IgD-negative memory B cell (primary cell): ENCODE results near the gene UBE3A. TPM values are rescaled to one million over a fixed set of nuclear protein-coding genes. Genes with fewer than 3 reads are reported as not detected.

Experiments
- H3K27ac Mint-ChIP-seq, 3 donors: one replicate each; pipeline ENCODE4 v1.8.0; 2020 to 2022; ENCODE audit warnings: mild to moderate bottlenecking in 3 of 3, mixed read lengths in 3 of 3, moderate library complexity in 1 of 3
- H3K27me3 Mint-ChIP-seq: one replicate; pipeline ENCODE4 v1.8.0; 2021; ENCODE audit warnings: mixed read lengths
- H3K36me3 Mint-ChIP-seq: one replicate; pipeline ENCODE4 v1.8.0; 2020; ENCODE audit warnings: mild to moderate bottlenecking, mixed read lengths
- H3K4me1 Mint-ChIP-seq, 3 donors: one replicate each; pipeline ENCODE4 v1.8.0; 2020 to 2022; ENCODE audit warnings: mixed read lengths in 3 of 3, mild to moderate bottlenecking in 1 of 3
- H3K4me3 Mint-ChIP-seq, 4 donors: one replicate each; pipeline ENCODE4 v1.8.0; 2020 to 2022; ENCODE audit warnings: mild to moderate bottlenecking in 4 of 4, mixed read lengths in 4 of 4, moderate library complexity in 3 of 4
- H3K9me3 Mint-ChIP-seq, 3 donors: one replicate each; pipeline ENCODE4 v1.8.0; 2020 to 2021; ENCODE audit warnings: mixed read lengths in 3 of 3, mild to moderate bottlenecking in 1 of 3
- polyA plus RNA-seq: library from polyadenylated mRNA; unstranded; fragments of 300-500 nt; fragmentation: Illumina TruSeq; gene quantifications from one replicate; pipeline ENCODE4 v1.2.3, GENCODE V29; 2021

The UBE3A gene
- 102 TPM for polyA plus RNA-seq

DNA sequence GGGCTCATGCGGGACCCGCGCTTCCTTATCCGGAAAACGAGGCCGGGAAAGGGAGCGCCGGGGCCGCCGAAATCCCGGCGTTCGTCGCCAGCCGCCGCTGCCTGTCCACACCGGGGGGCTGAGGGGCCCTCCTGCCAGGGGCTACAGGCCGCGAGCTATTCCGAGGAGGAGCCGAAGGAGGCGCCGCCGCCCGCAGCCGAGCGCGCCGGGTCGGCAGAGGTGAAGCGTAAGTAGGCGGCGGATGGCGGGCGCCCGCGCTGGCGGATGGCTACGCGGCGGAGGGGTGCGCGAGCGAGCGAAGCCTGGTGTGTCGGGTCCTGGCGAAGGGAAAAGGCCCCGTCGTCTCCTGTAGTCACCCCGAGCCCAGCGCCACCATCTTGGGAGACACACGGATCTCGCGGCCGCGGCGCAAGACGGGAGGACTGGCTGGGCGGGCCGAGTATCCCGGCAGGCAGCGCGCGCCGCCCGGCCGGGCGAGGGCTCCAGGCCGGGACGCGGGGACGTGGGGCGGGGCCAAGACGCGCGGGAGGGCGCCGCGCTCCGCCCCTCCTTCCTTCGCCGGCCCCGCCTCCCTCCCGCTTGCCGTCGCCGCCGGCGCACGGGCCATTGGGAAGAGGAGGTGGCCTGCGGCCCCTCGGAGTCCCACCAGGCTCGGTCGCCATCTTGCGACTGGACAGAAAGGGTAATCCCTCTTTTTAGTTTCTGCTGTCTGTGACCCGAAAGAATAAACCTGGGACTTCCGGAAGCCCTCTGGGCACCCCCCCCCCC lies at the start of gene UBE3A:
UBE3A (minus strand) TSS at position 424 of the 768 bp plus-strand sequence. CDS start 29,917 bp downstream, outside the sequence.
- peak within 1 kb of the TSS; percentile 40 to 86 (median 80) for H3K27ac Mint-ChIP-seq
- H3K4me3 Mint-ChIP-seq, result peak within 1 kb of the TSS; percentile 77 to 97 (median 91)
- peaks cover 0 to 1% (median 0%) of the 10 kb centered on the region in 3 donors for H3K9me3 Mint-ChIP-seq
- peaks cover 22 to 29% (median 27%) of the 10 kb centered on the region in 3 donors for H3K4me1 Mint-ChIP-seq
- no peaks in the 10 kb centered on the region for H3K27me3 Mint-ChIP-seq
- no peaks in the 10 kb centered on the region for H3K36me3 Mint-ChIP-seq

DNA sequence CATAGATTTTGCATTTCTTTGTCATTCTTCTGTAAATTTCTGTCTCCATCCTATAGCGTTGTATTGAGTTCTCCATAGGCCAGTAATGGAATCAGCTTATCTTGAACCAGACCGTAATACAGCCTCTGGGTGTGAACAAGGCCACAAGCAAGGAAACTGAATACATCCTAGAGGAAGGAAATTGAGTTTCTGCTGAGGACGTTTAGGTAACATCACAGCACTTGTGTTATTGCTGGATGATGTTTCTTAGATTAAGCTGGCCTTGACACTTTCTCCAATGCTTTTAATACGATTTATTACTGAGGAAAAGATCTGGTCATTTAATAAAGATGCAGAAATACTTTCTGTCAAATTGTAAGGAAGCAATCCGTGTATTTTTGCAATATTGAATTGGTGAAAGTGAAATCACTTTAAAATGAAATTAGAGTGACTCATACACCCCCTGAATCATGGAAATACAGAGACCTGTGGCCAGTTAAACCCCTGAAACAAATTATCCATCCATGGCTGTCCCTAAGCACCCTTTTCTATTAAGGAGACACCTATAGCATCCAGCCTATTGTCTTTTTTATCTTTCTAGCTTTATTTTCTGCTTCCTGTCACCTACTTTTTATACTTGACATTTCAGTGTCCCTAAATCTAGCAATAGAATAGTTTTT lies 48.5 kb upstream of the UBE3A start:
- Mint-ChIP-seq H3K9me3 (peaks cover 5 to 13% (median 6%) of the 10 kb centered on the region in 3 donors), H3K4me1 (no peaks in the 10 kb centered on the region), H3K27me3 (no peaks in the 10 kb centered on the region), H3K36me3 (peaks cover 4% of the 10 kb centered on the region), H3K4me3 (no peak overlapping the region), H3K27ac (no peak overlapping the region)

DNA sequence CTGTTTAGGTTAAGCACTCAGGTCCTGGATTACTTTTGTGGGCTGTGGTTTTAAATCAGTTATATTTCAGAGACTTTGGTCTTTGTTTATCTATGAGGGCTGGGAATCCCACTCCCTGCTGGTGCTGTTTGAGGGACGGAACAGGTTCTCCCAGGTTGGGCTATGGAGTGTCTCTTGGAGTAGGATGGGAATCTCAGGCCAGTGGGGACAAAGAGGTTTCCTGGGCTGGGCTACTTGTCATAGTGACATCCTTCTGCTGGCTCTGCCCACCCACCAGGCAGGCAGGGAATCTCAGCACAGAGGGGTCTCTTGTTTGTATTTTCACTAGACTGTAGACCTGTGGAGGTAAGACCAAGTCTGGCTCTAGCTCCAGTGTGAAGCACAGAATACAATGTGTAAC lies 47.2 kb upstream of the UBE3A start:
- Mint-ChIP-seq H3K4me3 (no peak overlapping the region), H3K36me3 (peaks cover 4% of the 10 kb centered on the region), H3K27me3 (no peaks in the 10 kb centered on the region), H3K27ac (no peak overlapping the region), H3K9me3 (peaks cover 2 to 13% (median 6%) of the 10 kb centered on the region in 3 donors), H3K4me1 (no peaks in the 10 kb centered on the region)

DNA sequence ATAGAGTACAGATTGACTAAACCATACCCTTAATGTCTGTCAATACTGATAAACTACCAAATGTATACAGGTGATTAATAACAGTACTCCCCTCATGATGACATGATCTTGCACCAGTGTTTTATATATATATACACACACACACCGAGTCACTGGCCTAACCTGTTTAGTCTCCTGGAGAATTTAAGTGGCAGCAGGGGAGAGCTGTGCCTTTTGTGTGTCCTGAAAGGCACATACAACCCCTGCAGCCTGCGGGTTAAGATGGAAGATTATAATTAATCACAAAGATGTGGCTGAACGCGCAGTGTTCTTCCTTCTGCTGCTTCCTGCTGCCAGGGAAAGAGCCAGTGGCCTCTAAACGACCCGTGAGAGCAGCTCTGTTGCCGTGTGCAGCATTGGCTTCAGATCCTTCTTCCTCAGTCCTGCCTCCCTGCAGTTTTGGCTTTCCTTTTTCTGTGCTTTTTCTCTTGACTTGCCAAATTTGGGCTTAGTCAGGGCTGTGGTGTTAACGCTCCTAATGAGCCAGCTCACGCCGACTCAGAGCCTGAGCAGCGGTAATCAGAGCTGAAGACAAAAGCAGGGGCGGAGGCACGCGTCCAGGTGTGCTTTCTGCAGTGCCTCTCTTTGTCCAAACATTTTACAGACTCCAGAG lies 42.5 kb upstream of the UBE3A start:
- Mint-ChIP-seq H3K27me3 (peaks cover 1% of the 10 kb centered on the region), H3K36me3 (peaks cover 2% of the 10 kb centered on the region), H3K27ac (no peak overlapping the region), H3K9me3 (peaks cover 0 to 5% (median 2%) of the 10 kb centered on the region in 3 donors), H3K4me1 (no peaks in the 10 kb centered on the region), H3K4me3 (no peak overlapping the region)

DNA sequence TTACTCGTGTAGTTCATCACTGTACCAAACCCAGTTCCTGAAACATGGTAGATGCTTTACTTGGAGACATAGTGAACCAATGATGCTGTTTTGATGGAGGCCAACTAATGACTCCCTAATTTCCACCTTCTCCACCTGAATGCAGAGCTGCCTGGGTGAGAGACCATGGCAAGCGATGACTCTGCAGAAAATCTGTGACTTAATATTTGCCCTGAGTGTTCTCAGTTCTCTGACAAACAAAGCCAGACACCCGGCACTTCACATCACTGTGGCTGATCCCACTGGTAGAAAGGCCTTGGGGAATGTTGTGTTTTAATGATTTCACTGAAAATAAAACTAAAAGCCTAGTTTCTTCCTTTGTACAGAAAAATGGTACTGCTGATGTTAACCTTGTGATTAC lies 39.5 kb upstream of the UBE3A start:
- peaks cover 0 to 7% (median 2%) of the 10 kb centered on the region in 3 donors for H3K9me3 Mint-ChIP-seq
- H3K4me3 Mint-ChIP-seq, result no peak overlapping the region
- H3K36me3 Mint-ChIP-seq, result peaks cover 3% of the 10 kb centered on the region
- peaks cover 0 to 3% (median 0%) of the 10 kb centered on the region in 3 donors for H3K4me1 Mint-ChIP-seq
- peaks cover 1% of the 10 kb centered on the region for H3K27me3 Mint-ChIP-seq
- no peak overlapping the region for H3K27ac Mint-ChIP-seq

DNA sequence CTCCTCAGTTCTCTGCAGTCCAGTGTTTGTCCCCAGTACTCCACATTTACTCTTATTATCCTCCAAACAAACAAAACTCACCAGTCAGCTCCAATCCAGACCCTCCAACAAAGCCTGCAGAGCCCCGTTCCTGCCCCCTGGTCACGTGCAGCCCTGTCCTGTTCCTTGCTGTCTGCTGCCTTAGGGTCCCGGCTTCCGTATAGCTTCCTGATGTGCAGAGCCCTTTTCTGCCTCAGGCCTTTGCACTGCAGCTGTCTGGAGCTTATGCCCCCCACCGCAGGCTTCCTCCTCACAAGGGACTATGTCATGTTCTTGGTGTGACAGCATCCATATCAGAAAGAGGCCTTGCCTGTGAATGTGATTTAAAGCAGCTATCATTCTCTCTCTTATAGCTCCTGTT lies 39.0 kb upstream of the UBE3A start:
- Mint-ChIP-seq H3K4me1 (peaks cover 0 to 3% (median 0%) of the 10 kb centered on the region in 3 donors), H3K36me3 (peaks cover 7% of the 10 kb centered on the region), H3K4me3 (no peak overlapping the region), H3K9me3 (peaks cover 0 to 12% (median 7%) of the 10 kb centered on the region in 3 donors), H3K27me3 (peaks cover 1% of the 10 kb centered on the region), H3K27ac (peak overlapping the region in 1 of 3 donors; percentile 24)

DNA sequence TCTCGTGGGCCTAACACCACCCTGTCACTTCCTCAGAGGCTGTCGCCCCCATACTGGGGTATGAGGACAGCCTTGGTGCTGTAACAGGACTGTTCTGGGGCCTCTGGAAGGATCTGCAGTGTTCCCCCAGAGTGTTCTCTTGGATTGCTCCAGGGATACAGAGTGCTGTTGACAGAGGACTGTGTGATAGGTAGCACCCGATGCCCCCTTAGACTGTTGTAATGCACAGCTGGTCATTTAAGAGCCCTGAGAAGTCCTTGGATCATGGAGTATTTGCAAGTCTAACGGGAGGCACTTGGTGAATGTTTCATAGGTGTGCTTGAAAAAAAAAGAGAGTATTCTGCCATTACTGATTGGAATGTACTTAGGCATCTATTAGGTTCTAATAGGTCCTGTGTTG lies 35.4 kb upstream of the UBE3A start:
- H3K27ac Mint-ChIP-seq, result no peak overlapping the region
- H3K36me3 Mint-ChIP-seq, result peaks cover 5% of the 10 kb centered on the region
- peaks cover 2 to 21% (median 5%) of the 10 kb centered on the region in 3 donors for H3K9me3 Mint-ChIP-seq
- no peaks in the 10 kb centered on the region for H3K27me3 Mint-ChIP-seq
- H3K4me1 Mint-ChIP-seq, result peaks cover 0 to 3% (median 0%) of the 10 kb centered on the region in 3 donors
- no peak overlapping the region for H3K4me3 Mint-ChIP-seq

DNA sequence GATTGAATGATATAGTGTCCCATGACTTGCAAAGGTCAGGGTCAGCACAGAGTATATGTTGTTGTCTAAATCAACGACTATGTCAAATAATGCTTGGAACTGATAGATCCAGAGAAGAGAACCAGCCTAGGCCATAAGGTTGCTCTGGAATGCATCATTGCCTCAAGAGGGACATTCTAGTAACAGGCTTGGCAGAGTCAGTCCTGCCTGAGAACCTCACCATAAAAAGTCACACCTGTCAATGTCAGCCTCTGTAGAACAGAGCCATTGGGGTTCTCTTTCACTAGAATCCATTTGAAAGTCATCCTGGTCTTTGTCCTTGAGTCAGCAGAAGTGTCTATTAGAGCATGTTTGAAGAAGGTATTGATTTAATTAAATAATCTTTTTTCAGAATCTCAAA lies 31.4 kb upstream of the UBE3A start:
- no peak overlapping the region for H3K4me3 Mint-ChIP-seq
- H3K9me3 Mint-ChIP-seq, result peaks cover 2 to 21% (median 9%) of the 10 kb centered on the region in 3 donors
- peaks cover 7% of the 10 kb centered on the region for H3K36me3 Mint-ChIP-seq
- no peaks in the 10 kb centered on the region for H3K27me3 Mint-ChIP-seq
- peaks cover 0 to 3% (median 0%) of the 10 kb centered on the region in 3 donors for H3K4me1 Mint-ChIP-seq
- no peak overlapping the region for H3K27ac Mint-ChIP-seq

DNA sequence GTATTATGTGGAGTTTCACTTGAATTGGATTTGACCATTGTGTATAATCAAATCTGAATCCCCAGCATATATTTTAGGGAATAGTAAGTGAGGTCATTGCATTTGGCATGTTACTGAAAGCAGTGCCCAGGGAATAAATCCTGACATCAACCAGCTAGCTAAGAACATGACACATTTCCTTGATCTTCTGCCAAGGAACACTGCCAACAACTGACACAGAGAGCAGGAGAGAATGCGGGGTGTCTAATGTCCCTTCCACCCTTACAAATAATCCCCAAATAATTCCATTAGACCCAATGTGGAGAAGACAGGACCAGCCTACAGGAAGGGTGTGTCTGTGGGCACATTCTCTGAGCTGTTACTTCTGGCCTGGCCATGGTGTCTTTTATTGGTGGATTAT lies 30.6 kb upstream of the UBE3A start:
- H3K27ac Mint-ChIP-seq, result no peak overlapping the region
- peaks cover 2 to 21% (median 9%) of the 10 kb centered on the region in 3 donors for H3K9me3 Mint-ChIP-seq
- peaks cover 7% of the 10 kb centered on the region for H3K36me3 Mint-ChIP-seq
- H3K4me1 Mint-ChIP-seq, result peaks cover 0 to 3% (median 0%) of the 10 kb centered on the region in 3 donors
- H3K4me3 Mint-ChIP-seq, result no peak overlapping the region
- H3K27me3 Mint-ChIP-seq, result no peaks in the 10 kb centered on the region

DNA sequence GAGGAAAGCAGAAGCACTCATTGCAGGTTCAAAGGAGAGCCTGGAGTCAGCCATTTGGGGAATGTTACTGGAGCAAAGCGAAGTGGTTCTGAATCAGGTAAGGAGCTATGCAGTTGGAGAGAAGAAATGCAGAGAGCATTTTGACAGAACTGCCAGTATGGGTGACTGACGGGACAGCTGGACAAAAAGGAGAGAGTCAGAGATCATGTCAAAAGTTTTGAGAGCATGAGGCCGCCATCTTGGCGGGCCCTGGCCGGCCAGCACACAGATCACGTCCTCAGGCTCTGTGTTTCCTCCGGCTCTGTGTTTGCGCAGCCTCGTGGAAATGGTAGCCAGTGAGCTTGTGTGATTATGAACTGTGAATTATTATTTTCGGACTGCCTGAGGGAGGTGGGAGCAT lies 29.8 kb upstream of the UBE3A start:
- Mint-ChIP-seq H3K27me3 (no peaks in the 10 kb centered on the region), H3K9me3 (peaks cover 3 to 17% (median 11%) of the 10 kb centered on the region in 3 donors), H3K4me3 (no peak overlapping the region), H3K36me3 (peaks cover 7% of the 10 kb centered on the region), H3K4me1 (peaks cover 0 to under 1% (median 0%) of the 10 kb centered on the region in 3 donors), H3K27ac (peak overlapping the region in 1 of 3 donors; percentile 12)

DNA sequence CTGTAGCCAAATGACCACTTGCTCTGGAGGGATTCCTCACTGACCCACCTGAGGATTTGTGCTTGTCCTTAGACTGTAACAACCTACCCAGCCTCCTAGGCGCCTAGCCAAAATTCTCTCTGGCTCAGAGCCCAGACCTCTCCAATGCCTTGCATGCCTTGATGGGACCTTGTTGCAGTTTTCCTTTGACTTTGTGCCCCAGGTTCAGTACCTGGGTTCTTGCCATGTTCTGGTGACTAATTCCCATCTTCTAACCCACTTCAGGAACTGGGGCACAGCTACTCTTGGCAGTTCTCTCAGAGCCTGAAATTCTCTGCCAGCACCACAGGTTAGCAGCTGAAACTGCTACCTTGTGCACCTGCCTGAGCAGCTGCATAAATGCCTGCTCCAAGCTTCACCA lies 27.0 kb upstream of the UBE3A start:
- Mint-ChIP-seq H3K4me3 (no peak overlapping the region), H3K9me3 (peaks cover 0 to 6% (median 6%) of the 10 kb centered on the region in 3 donors), H3K36me3 (peaks cover 2% of the 10 kb centered on the region), H3K4me1 (no peaks in the 10 kb centered on the region), H3K27me3 (no peaks in the 10 kb centered on the region), H3K27ac (no peak overlapping the region)

DNA sequence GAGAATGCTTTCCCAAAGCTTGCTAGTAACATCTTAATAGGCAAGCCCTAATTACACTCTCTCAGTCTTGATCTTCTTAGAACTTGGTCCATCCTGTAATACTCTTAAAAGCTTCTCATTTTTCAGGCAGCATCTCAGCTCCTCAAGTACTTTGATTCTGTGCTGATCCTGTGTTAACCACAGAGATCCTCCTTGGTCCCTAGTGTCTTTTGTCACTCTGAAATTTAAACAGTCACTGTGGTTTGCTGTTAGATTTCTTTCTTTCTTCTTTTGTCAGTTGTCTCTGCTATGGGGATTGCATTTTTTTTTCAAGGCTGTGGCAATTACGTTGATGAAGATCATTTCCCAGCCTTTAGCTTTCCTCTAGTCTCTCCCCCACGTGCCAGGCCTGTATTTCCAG lies 26.0 kb upstream of the UBE3A start:
- no peak overlapping the region for H3K27ac Mint-ChIP-seq
- peaks cover 0 to 8% (median 6%) of the 10 kb centered on the region in 3 donors for H3K9me3 Mint-ChIP-seq
- no peak overlapping the region for H3K4me3 Mint-ChIP-seq
- no peaks in the 10 kb centered on the region for H3K4me1 Mint-ChIP-seq
- H3K27me3 Mint-ChIP-seq, result no peaks in the 10 kb centered on the region
- peaks cover 2% of the 10 kb centered on the region for H3K36me3 Mint-ChIP-seq

DNA sequence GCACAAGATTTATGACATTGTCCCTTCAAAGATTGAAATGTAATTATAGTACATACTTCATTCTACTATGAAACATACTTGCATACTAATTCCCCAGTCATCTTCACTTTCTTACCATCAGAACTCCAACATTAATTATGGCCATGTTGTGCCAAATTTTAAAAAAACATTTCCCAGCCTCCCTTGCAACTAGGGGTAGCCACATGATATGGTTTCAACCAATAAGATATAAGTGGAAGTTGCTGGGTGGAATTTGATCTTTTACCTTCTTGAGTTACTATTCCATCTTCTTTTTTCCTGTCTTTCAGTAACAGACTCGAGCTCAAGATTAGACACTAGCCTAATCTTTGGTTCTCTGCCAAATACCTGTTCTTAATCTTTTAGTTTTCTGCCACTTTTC lies 25.6 kb upstream of the UBE3A start:
- H3K27me3 Mint-ChIP-seq, result no peaks in the 10 kb centered on the region
- no peak overlapping the region for H3K4me3 Mint-ChIP-seq
- no peaks in the 10 kb centered on the region for H3K4me1 Mint-ChIP-seq
- H3K27ac Mint-ChIP-seq, result no peak overlapping the region
- H3K36me3 Mint-ChIP-seq, result peaks cover 2% of the 10 kb centered on the region
- H3K9me3 Mint-ChIP-seq, result peaks cover 0 to 8% (median 6%) of the 10 kb centered on the region in 3 donors

DNA sequence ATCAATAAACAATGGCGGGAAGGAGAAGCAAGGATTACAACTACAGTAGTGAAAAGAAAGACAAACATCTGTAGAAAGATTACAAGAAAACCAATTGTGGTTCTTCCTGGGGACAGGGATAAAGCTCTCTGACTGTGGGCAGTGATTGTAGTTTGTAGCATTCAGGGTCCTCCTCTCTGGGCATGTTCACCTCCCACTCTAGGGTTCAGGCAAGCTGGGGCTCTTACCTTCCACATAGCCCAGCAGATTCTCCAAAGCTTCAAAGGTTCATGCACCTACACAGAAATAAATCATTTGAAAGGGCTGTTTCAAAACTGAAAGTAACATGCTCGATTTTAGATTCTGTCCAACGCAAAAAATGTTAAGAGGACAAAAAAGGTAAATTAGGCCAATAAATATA lies 17.4 kb upstream of the UBE3A start:
- no peak overlapping the region for H3K27ac Mint-ChIP-seq
- H3K9me3 Mint-ChIP-seq, result peaks cover 0 to 3% (median 2%) of the 10 kb centered on the region in 3 donors
- peaks cover 0 to 1% (median 0%) of the 10 kb centered on the region in 3 donors for H3K4me1 Mint-ChIP-seq
- peak overlapping the region in 1 of 4 donors; percentile 2 for H3K4me3 Mint-ChIP-seq
- peaks cover 4% of the 10 kb centered on the region for H3K36me3 Mint-ChIP-seq
- H3K27me3 Mint-ChIP-seq, result no peaks in the 10 kb centered on the region

DNA sequence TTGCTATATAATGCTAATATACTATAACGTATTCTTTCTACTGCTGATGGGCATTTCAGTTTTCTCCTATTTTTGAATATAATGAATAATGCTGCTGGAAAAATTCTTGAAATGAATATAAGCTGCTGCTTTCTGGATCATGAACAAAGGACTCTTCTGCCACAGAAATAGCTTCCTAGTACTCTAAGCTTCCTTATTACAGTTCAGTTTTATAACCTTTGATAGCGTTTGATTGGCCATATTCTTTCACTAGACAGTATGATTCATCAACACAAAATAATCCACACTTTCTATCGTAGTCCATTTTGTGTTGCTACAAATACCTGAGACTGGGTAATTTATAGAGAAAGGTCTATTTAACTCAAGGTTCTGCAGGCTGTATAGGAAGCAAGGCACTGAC lies 16.4 kb upstream of the UBE3A start:
- peaks cover 4% of the 10 kb centered on the region for H3K36me3 Mint-ChIP-seq
- H3K4me1 Mint-ChIP-seq, result peaks cover 0 to 1% (median 0%) of the 10 kb centered on the region in 3 donors
- H3K9me3 Mint-ChIP-seq, result peaks cover 0 to 4% (median 3%) of the 10 kb centered on the region in 3 donors
- no peaks in the 10 kb centered on the region for H3K27me3 Mint-ChIP-seq
- no peak overlapping the region for H3K27ac Mint-ChIP-seq
- no peak overlapping the region for H3K4me3 Mint-ChIP-seq
